Astrocyte (in vitro differentiated cells and primary cell): ENCODE data around the gene TRIM72.

Source experiments
- CTCF ChIP-seq: IDR thresholded peaks from 2 replicates; pipeline ENCODE4 v1.5.1; 2011; ENCODE audit warnings: low read depth, mild to moderate bottlenecking, inconsistent platforms, low read length, moderate library complexity; ENCODE audit not compliant: insufficient read depth
- EZH2 ChIP-seq: IDR thresholded peaks from 2 replicates; pipeline ENCODE4 v1.6.1; 2012; ENCODE audit warnings: mild to moderate bottlenecking, low read length, inconsistent platforms; ENCODE audit not compliant: insufficient read depth

GRCh38 chr16:31276600-31276999, 62.7 kb downstream of the TRIM72 start:
- TF ChIP-seq EZH2 (no peak), CTCF (no peak)
